ENCODE results near the gene COPZ2.
"Not testable (repeated sequence)": the region's sequence is repeated elsewhere in the genome, so short reads cannot be mapped to it uniquely, and the experiment has no call there.

GRCh38 chr17:48034734-48035133 lies 2.9 kb downstream of the COPZ2 start:
- not testable (repeated sequence) for TF ChIP-seq CTCF (IDR thresholded peaks at IDR 0.05); POLR2A (IDR thresholded peaks at IDR 0.05; ENCODE audit: low read depth)
